CD4-positive, alpha-beta T cell (primary cell): ENCODE data around the gene RPN1. TPM values are rescaled to one million over a fixed set of nuclear protein-coding genes. Genes with fewer than 3 reads are reported as not detected.

Source experiments
- ATAC-seq: fragments of 200-7000 bp; cut with Tn5 transposase; one replicate; pipeline ENCODE4 v1.10.0; 2022; ENCODE audit warnings: mild to moderate bottlenecking; ENCODE audit not compliant: poor library complexity
- CTCF ChIA-PET: fragments of 350-600 bp; sonication (Branson Sonifier 250); formaldehyde crosslinking; loops from one replicate; lab custom pipeline; 2021; ENCODE audit warnings: antibody characterized with exemption, inconsistent platforms; lab: Charles Lee
- POLR2A ChIA-PET: fragments of 350-600 bp; sonication (Branson Sonifier 250); formaldehyde crosslinking; loops from one replicate; lab custom pipeline; 2021; ENCODE audit warnings: antibody characterized with exemption, inconsistent platforms; lab: Charles Lee
- DNase-seq, 14 experiments: peaks; one replicate each; pipeline ENCODE4 v3.0.0-alpha.2; 2013 to 2020; ENCODE audit warnings: mixed read lengths in 2 of 14
- H3K27ac ChIP-seq, 2 donors: one replicate each; pipeline versions ENCODE4 v1.5.1 to v1.7.0; 2013; ENCODE audit warnings: low read length in 2 of 2, low read depth in 1 of 2, mild to moderate bottlenecking in 1 of 2
- H3K27me3 ChIP-seq, 2 experiments: 1 replicate in 1 of 2; 2 replicates in 1 of 2; pipeline versions ENCODE4 v1.6.1 to v1.7.0; 2013; ENCODE audit warnings: low read length in 2 of 2, control low read depth in 1 of 2, mild to moderate bottlenecking in 1 of 2, moderate library complexity in 1 of 2; ENCODE audit not compliant: insufficient read depth in 2 of 2, control insufficient read depth in 1 of 2
- H3K36me3 ChIP-seq: one replicate; pipeline ENCODE4 v1.6.1; 2013; ENCODE audit warnings: low read length, control low read depth; ENCODE audit not compliant: insufficient read depth
- H3K4me1 ChIP-seq: one replicate; pipeline ENCODE4 v1.6.1; 2013; ENCODE audit warnings: low read length, control low read depth; ENCODE audit not compliant: insufficient read depth
- H3K4me3 ChIP-seq: one replicate; pipeline ENCODE4 v1.5.1; 2013; ENCODE audit warnings: mild to moderate bottlenecking, low read length, moderate library complexity
- H3K9me3 ChIP-seq, 2 experiments: 1 replicate in 1 of 2; 2 replicates in 1 of 2; pipeline versions ENCODE4 v1.6.1 to v1.7.0; 2013; ENCODE audit warnings: low read length in 2 of 2, mild to moderate bottlenecking in 2 of 2, control low read depth in 1 of 2, moderate library complexity in 1 of 2; ENCODE audit not compliant: control insufficient read depth in 1 of 2, insufficient read depth in 1 of 2
- H3K27ac Mint-ChIP-seq: one replicate; pipeline ENCODE4 v1.8.0; 2020; ENCODE audit warnings: mixed read lengths
- H3K27me3 Mint-ChIP-seq: one replicate; pipeline ENCODE4 v1.8.0; 2021; ENCODE audit warnings: mixed read lengths
- H3K36me3 Mint-ChIP-seq: one replicate; pipeline ENCODE4 v1.8.0; 2021; ENCODE audit warnings: low read depth, mixed read lengths
- H3K4me1 Mint-ChIP-seq: one replicate; pipeline ENCODE4 v1.8.0; 2021; ENCODE audit warnings: low read depth, mixed read lengths
- H3K4me3 Mint-ChIP-seq: one replicate; pipeline ENCODE4 v1.8.0; 2020; ENCODE audit warnings: mild to moderate bottlenecking, mixed read lengths
- H3K9me3 Mint-ChIP-seq: one replicate; pipeline ENCODE4 v1.8.0; 2020; ENCODE audit warnings: mixed read lengths
- intact Hi-C, 2 experiments: fragments of 100-400 bp; cut with DNase I in 1 of 2; cut with micrococcal nuclease in 1 of 2; formaldehyde crosslinking; loops; one replicate each; pipeline versions ENCODE4 v1.15.1 to v1.9.0; 2023 to 2025; cut with DNase I, micrococcal nuclease
- total RNA-seq, 174 experiments: library from RNA in 2 of 174; stranded (reverse) in 2 of 174; gene quantifications; one replicate each; pipeline ENCODE4 v1.2.3 and lab custom pipeline; 2021 to 2026
- TF ChIP-seq, protein P1 (sequence below): fragments of 200-600 bp; IDR thresholded peaks from one replicate; pipeline ENCODE4 v1.8.0; 2022; ENCODE audit warnings: antibody characterized with exemption, mild to moderate bottlenecking

RPN1 gene
- total RNA-seq, 2 experiments from 2014 or later, result 67.7 to 72.6 TPM

GRCh38 chr3:128686465-128686864 is 35.8 kb upstream of the RPN1 start:
- POLR2A ChIA-PET, result no interaction called here
- Mint-ChIP-seq H3K36me3 (no peaks in the 10 kb centered on the region), H3K9me3 (no peaks in the 10 kb centered on the region), H3K4me3 (no peak overlapping the region), H3K4me1 (peaks cover 16% of the 10 kb centered on the region), H3K27me3 (no peaks in the 10 kb centered on the region), H3K27ac (no peak overlapping the region)
- no peaks in the 10 kb centered on the region for H3K36me3 ChIP-seq
- no peak overlapping the region for H3K4me3 ChIP-seq
- intact Hi-C loops, result no loop called here
- CTCF ChIA-PET, result no interaction called here
- ATAC-seq (no peak), DNase-seq (no peak)
- no peaks in the 10 kb centered on the region for H3K9me3 ChIP-seq
- H3K27ac ChIP-seq, result no peak overlapping the region
- no peaks in the 10 kb centered on the region for H3K27me3 ChIP-seq
- H3K4me1 ChIP-seq, result peaks cover 21% of the 10 kb centered on the region
- TF ChIP-seq, protein P1, sequence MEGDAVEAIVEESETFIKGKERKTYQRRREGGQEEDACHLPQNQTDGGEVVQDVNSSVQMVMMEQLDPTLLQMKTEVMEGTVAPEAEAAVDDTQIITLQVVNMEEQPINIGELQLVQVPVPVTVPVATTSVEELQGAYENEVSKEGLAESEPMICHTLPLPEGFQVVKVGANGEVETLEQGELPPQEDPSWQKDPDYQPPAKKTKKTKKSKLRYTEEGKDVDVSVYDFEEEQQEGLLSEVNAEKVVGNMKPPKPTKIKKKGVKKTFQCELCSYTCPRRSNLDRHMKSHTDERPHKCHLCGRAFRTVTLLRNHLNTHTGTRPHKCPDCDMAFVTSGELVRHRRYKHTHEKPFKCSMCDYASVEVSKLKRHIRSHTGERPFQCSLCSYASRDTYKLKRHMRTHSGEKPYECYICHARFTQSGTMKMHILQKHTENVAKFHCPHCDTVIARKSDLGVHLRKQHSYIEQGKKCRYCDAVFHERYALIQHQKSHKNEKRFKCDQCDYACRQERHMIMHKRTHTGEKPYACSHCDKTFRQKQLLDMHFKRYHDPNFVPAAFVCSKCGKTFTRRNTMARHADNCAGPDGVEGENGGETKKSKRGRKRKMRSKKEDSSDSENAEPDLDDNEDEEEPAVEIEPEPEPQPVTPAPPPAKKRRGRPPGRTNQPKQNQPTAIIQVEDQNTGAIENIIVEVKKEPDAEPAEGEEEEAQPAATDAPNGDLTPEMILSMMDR, result no peak

DNA sequence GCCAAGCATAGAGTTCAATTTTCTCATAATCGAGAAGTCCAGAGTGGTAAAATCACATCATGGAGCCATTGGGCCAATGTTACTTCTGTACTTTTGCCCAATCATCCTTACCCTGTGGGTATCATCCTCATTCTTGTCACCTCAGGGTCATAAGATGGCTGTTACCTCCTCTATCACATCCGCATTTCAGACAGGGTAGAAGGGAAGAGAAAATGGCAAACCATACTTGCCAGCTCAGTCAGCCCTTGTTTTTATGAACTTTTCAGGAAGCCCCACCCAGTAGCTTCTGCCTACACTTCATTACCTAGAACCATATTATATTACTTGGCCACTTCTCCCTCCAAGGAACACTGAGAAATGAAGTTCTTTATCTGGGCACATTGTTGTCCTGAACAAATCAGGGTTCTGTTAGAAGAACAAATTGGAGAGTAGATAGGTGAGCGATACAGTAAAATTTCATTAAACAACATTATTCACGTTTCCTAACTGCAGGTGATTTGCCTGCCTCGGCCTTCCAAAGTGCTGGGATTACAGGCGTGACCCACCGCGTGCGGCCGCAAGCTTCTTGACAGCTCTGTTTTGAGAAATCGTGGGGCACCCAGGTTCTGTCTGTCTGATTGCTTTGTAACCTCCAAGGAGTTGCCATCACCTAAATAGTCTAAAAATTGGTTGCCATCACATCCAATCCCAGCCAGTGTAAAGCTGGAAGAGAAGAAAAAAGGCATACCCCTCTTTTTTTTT is 34.5 kb upstream of the RPN1 start:
- Mint-ChIP-seq H3K4me3 (peak overlapping the region; percentile 23), H3K4me1 (peaks cover 25% of the 10 kb centered on the region), H3K9me3 (no peaks in the 10 kb centered on the region), H3K27ac (peak overlapping the region; percentile 56), H3K27me3 (no peaks in the 10 kb centered on the region), H3K36me3 (no peaks in the 10 kb centered on the region)
- Histone ChIP-seq H3K36me3 (no peaks in the 10 kb centered on the region), H3K4me3 (no peak overlapping the region), H3K27me3 (no peaks in the 10 kb centered on the region), H3K27ac (no peak overlapping the region), H3K9me3 (no peaks in the 10 kb centered on the region), H3K4me1 (peaks cover 29% of the 10 kb centered on the region)
- DNase-seq, result peak in 3 of 14 experiments; percentile 10 to 29 (median 25)
- ChIA-PET CTCF (interaction anchor here (1.5 kb wide), 1 partner anchor 161 kb away, joined by 7 read pairs; no protein-coding TSS in a partner anchor), POLR2A (interaction anchor here (0.6 to 1.3 kb wide), 3 partner anchors 30 to 103 kb away, joined by 3 read pairs; no protein-coding TSS in a partner anchor)
- intact Hi-C loops, result no loop called here
- ATAC-seq, result no peak
- TF ChIP-seq, protein P1, result no peak

DNA sequence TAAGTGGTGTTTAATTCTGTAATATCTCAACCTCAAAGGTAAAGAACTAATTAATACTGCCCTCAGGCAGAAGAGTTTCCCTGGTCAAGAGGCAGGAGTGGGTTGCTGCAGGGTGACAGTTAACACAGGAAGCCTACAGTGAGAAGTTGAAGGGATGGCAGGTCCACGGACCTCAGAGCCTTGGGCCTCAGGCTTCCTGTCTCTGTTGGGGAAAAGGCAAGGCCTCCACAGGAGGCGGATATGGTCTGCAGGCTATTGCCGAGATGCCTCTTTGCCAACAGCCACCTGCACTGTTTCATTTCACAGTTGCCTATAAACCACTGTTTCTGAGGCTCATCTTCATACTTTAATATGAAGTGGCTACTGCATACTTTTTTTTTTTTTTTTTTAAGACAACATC is 33.3 kb upstream of the RPN1 start:
- CTCF ChIA-PET, result interaction anchor here (1.3 kb wide), 1 partner anchor 66 kb away, joined by 5 read pairs; no protein-coding TSS in a partner anchor
- Histone ChIP-seq H3K9me3 (no peaks in the 10 kb centered on the region), H3K27ac (no peak overlapping the region), H3K4me3 (no peak overlapping the region), H3K4me1 (peaks cover 34% of the 10 kb centered on the region), H3K36me3 (no peaks in the 10 kb centered on the region), H3K27me3 (no peaks in the 10 kb centered on the region)
- Mint-ChIP-seq H3K4me3 (no peak overlapping the region), H3K9me3 (no peaks in the 10 kb centered on the region), H3K4me1 (peaks cover 34% of the 10 kb centered on the region), H3K27me3 (no peaks in the 10 kb centered on the region), H3K27ac (no peak overlapping the region), H3K36me3 (no peaks in the 10 kb centered on the region)
- TF ChIP-seq, protein P1, result no peak
- intact Hi-C loops, result no loop called here
- DNase-seq, result peak in 1 of 14 experiments; percentile 17
- no peak for ATAC-seq
- POLR2A ChIA-PET, result interaction anchor here (1.7 kb wide), 1 partner anchor 120 kb away, joined by 5 read pairs; no protein-coding TSS in a partner anchor
